Lung (tissue), 12 donors: Measurements from ENCODE around the gene C9orf72. TPM values are rescaled to one million over a fixed set of nuclear protein-coding genes. Genes with fewer than 3 reads are reported as not detected.

Experiments used
- ATAC-seq: fragments of 200-7000 bp; cut with Tn5 transposase; one replicate; pipeline ENCODE4 v1.9.1; 2020; ENCODE audit warnings: moderate number of reproducible peaks; ENCODE audit not compliant: insufficient read depth, low FRiP score
- DNase-seq, 3 donors: peaks; one replicate each; pipeline ENCODE4 v3.0.0-alpha.2; 2013 to 2017
- H3K27ac ChIP-seq, 2 donors: one replicate each; pipeline ENCODE4 v1.5.1; 2013; ENCODE audit warnings: mild to moderate bottlenecking in 2 of 2, moderate library complexity in 2 of 2, control low read depth in 1 of 2, inconsistent platforms in 1 of 2, low read depth in 1 of 2, low read length in 1 of 2
- H3K27me3 ChIP-seq, 3 donors: one replicate each; pipeline ENCODE4 v1.5.1; 2013; ENCODE audit warnings: low read length in 2 of 3; ENCODE audit not compliant: control insufficient read depth in 3 of 3, insufficient read depth in 3 of 3
- H3K36me3 ChIP-seq, 4 donors: one replicate each; pipeline ENCODE4 v1.5.1; 2013; ENCODE audit warnings: low read length in 4 of 4, mild to moderate bottlenecking in 1 of 4, moderate library complexity in 1 of 4; ENCODE audit not compliant: control insufficient read depth in 4 of 4, insufficient read depth in 4 of 4
- H3K4me1 ChIP-seq, 5 donors: one replicate each; pipeline ENCODE4 v1.5.1; 2013; ENCODE audit warnings: low read length in 5 of 5, mild to moderate bottlenecking in 2 of 5, moderate library complexity in 1 of 5; ENCODE audit not compliant: control insufficient read depth in 5 of 5, insufficient read depth in 5 of 5
- H3K4me3 ChIP-seq: one replicate; pipeline ENCODE4 v1.5.1; 2013; ENCODE audit warnings: mild to moderate bottlenecking, control low read depth, moderate library complexity
- H3K9ac ChIP-seq, 2 donors: one replicate each; pipeline ENCODE4 v1.5.1; 2013; ENCODE audit warnings: low read length in 2 of 2, control low read depth in 1 of 2; ENCODE audit not compliant: insufficient read depth in 1 of 2
- H3K9me3 ChIP-seq, 4 donors: one replicate each; pipeline ENCODE4 v1.5.1; 2013; ENCODE audit warnings: low read length in 3 of 4, mild to moderate bottlenecking in 1 of 4, moderate library complexity in 1 of 4; ENCODE audit not compliant: control insufficient read depth in 4 of 4, insufficient read depth in 3 of 4
- CTCF ChIP-seq: IDR thresholded peaks from 2 replicates; pipeline ENCODE4 v1.5.1; 2012; ENCODE audit warnings: mild to moderate bottlenecking; ENCODE audit errors: control extremely low read depth, extremely low read depth
- WGBS, 2 donors: extraction: QIAGEN DNeasy Blood & Tissue Kit; methylation state at CpG; one replicate each; pipeline ENCODE4 v1.1.7; 2013; 5-methylcytosine and 5-hydroxymethylcytosine counted together
- polyA plus RNA-seq, 2 donors: library from polyadenylated mRNA; stranded (reverse); fragments of 200-250 nt; gene quantifications; one replicate each; pipeline ENCODE4 v1.2.1, GENCODE V29; 2013
- total RNA-seq, 2 donors: library from RNA; depleted of rRNA in 1 of 2; stranded (reverse); fragments of >200 nt in 1 of 2; gene quantifications; one replicate each; pipeline ENCODE4 v1.2.1, GENCODE V29; 2014 to 2021
- donor health status: control.
- donor health status: control.
- donor health status: Bipolar disorder and iron deficiency.
- donor health status: healthy.
- donor health status: DM: yes; HTN: yes; CAD: no.

C9orf72 gene
- total and polyA plus RNA-seq, 4 donors, result 14.4 to 59.6 (median 23.5) TPM

- Histone ChIP-seq H3K9ac (no peak overlapping the region), H3K4me3 (no peak overlapping the region), H3K9me3 (peaks cover 0 to 4% (median 0%) of the 10 kb centered on the region in 4 donors), H3K27ac (no peak overlapping the region), H3K4me1 (no peaks in the 10 kb centered on the region), H3K27me3 (no peaks in the 10 kb centered on the region), H3K36me3 (no peaks in the 10 kb centered on the region)
- ATAC-seq (no peak), DNase-seq (no peak)
- 80 to 96% methylated on average over 3 of the region's 3 CpGs for WGBS, 2 donors
- no peak for TF ChIP-seq CTCF
Observed at GRCh38 chr9:27591672-27592071, 18.4 kb upstream of the C9orf72 start.

- WGBS, 2 donors, result 16 to 56% methylated on average over 2 of the region's 2 CpGs
- H3K27me3 ChIP-seq, result no peaks in the 10 kb centered on the region
- no peaks in the 10 kb centered on the region for H3K36me3 ChIP-seq
- no peak for DNase-seq
- H3K27ac ChIP-seq, result no peak overlapping the region
- ATAC-seq, result no peak
- H3K9me3 ChIP-seq, result peaks cover 0 to 4% (median 0%) of the 10 kb centered on the region in 4 donors
- no peak for TF ChIP-seq CTCF
- no peaks in the 10 kb centered on the region for H3K4me1 ChIP-seq
- H3K9ac ChIP-seq, result no peak overlapping the region
- no peak overlapping the region for H3K4me3 ChIP-seq
Observed at GRCh38 chr9:27591093-27591492, 17.8 kb upstream of the C9orf72 start.

- peaks cover 0 to 4% (median 0%) of the 10 kb centered on the region in 4 donors for H3K9me3 ChIP-seq
- DNase-seq, result no peak
- H3K36me3 ChIP-seq, result no peaks in the 10 kb centered on the region
- no peak overlapping the region for H3K27ac ChIP-seq
- no peak for TF ChIP-seq CTCF
- no peaks in the 10 kb centered on the region for H3K27me3 ChIP-seq
- no peak overlapping the region for H3K4me3 ChIP-seq
- no peak overlapping the region for H3K9ac ChIP-seq
- no peak for ATAC-seq
- no peaks in the 10 kb centered on the region for H3K4me1 ChIP-seq
Observed at GRCh38 chr9:27590651-27591050, 17.4 kb upstream of the C9orf72 start.

GRCh38 chr9:27589462-27589861 lies 16.2 kb upstream of the C9orf72 start:
- DNase-seq (no peak), ATAC-seq (no peak)
- WGBS, 2 donors, result 58 to 72% methylated on average over 2 of the region's 2 CpGs
- H3K27ac ChIP-seq, result no peak overlapping the region
- H3K36me3 ChIP-seq, result no peaks in the 10 kb centered on the region
- no peak for TF ChIP-seq CTCF
- peaks cover 0 to 4% (median 0%) of the 10 kb centered on the region in 4 donors for H3K9me3 ChIP-seq
- H3K9ac ChIP-seq, result no peak overlapping the region
- H3K4me1 ChIP-seq, result no peaks in the 10 kb centered on the region
- H3K27me3 ChIP-seq, result no peaks in the 10 kb centered on the region
- H3K4me3 ChIP-seq, result no peak overlapping the region
